ENCODE results near the gene TMOD4.

The TMOD4 gene

GRCh38 chr1:151124763-151125403 lies 50.9 kb downstream of the TMOD4 start:
- TF ChIP-seq, protein P1, sequence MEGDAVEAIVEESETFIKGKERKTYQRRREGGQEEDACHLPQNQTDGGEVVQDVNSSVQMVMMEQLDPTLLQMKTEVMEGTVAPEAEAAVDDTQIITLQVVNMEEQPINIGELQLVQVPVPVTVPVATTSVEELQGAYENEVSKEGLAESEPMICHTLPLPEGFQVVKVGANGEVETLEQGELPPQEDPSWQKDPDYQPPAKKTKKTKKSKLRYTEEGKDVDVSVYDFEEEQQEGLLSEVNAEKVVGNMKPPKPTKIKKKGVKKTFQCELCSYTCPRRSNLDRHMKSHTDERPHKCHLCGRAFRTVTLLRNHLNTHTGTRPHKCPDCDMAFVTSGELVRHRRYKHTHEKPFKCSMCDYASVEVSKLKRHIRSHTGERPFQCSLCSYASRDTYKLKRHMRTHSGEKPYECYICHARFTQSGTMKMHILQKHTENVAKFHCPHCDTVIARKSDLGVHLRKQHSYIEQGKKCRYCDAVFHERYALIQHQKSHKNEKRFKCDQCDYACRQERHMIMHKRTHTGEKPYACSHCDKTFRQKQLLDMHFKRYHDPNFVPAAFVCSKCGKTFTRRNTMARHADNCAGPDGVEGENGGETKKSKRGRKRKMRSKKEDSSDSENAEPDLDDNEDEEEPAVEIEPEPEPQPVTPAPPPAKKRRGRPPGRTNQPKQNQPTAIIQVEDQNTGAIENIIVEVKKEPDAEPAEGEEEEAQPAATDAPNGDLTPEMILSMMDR (IDR thresholded peaks at IDR 0.05; ENCODE audit: low read depth, low read length): no peak
- Histone ChIP-seq H3K27me3 (no peaks in the 10 kb centered on the region), H3K4me3 (ENCODE audit: low read depth, low read length) (no peak overlapping the region), H3K9me3 (no peaks in the 10 kb centered on the region), H3K36me3 (no peaks in the 10 kb centered on the region), H3K4me1 (no peaks in the 10 kb centered on the region)
- no peak for DNase-seq

All from BE2C (cell line).